Measurements from ENCODE around the gene STAU1.
"Not testable (repeated sequence)": the region's sequence is repeated elsewhere in the genome, so short reads cannot be mapped to it uniquely, and the experiment has no call there.

The STAU1 gene

DNA sequence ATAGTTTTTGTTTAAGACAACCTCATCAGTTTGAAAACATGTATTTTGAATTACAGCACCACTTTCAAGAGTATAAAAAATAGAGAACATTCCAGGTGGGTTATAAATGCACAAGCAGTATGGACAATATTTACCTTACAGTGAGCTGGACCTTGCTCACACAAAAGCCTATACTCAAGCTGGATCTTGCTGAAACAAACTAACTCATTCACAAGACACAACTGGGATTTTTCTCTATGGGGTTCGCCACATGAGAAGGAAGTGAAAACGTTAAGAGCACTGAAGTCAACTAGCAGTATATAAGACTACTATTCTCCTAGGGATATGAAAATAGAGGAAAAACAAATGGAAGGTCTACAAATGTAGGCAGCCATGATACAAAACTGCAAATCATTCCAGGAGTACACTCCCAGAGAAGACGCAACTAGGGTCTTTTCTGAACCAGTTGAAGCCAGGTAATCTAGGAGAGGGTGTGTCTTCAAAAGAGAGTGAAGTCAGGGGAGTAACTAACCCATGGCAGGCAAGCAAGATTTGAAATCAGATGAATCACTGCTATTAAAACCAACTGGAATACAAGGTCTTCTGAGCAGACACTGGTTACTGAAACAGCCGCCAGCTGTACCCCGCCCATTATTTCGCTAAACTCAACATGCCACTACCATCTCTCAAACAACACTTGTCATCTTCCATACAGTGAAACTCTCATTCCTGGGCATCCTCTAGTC lies 26.5 kb downstream of the STAU1 start:
- DNase-seq, result no peak

- DNase-seq, result no peak
Measured at GRCh38 chr20:49160057-49160929, 27.8 kb downstream of the STAU1 start.

GRCh38 chr20:49157146-49157545 lies 31.0 kb downstream of the STAU1 start:
- no peak for DNase-seq

DNA sequence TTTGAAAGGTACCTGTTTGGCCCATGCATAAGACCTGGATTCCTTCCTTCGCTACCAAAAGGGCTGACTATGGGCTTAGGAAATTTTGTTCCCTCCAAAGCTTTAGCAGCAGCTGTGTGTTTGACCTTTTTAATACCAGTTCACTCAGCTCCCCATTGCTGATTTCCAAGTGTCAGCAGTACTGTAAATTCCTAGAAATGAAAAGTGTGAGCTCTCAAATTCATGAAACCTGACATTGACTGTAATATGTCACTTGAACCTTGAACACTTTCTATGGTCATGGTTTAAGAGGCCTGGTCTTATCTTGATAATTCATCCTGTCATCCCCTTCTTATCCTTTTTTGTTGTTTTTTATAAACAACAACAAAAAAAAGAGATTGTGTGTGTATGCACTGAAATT lies 31.7 kb downstream of the STAU1 start:
- DNase-seq, result no peak

GRCh38 chr20:49151436-49151835 lies 36.7 kb downstream of the STAU1 start:
- DNase-seq, result no peak

DNA sequence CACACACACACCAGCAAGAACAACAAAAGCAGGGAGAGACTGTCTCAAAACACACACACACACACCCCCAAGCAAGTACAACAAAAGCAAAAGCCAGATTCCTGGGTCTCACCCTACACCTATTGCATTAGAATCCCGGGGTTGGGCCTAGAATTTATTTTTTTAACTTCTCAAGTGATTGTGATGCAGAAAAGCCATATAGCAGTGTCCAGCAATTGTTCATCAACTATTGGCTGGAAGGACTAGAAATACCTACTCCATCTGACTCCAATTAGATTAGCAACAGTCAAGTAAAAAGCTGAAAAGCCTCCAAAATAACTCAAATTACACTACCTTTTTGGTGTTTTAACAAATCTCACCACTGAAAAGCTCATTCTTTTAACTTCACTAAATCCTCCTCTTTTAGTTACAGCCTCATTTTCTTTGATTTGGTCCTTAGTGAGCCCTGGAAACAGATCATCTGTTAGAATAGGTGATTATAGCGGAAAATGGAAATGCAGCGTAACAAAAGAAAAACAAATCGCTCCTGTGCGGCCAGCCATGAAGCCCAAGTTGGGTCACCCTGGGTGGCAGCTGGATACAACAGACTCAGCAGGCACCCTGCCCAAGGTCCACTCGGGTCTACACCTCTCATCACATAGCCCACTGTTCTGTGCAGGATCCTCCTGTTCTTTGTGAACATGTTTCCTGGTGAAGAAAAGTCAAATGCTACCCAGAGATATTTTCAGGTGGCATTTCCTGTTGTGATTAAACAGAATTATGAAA lies 38.7 kb downstream of the STAU1 start:
- no peak for DNase-seq

- DNase-seq, result no peak
Measured at GRCh38 chr20:49148601-49149000, 39.5 kb downstream of the STAU1 start.

- no peak for DNase-seq
Measured at GRCh38 chr20:49147296-49147695, 40.8 kb downstream of the STAU1 start.

DNA sequence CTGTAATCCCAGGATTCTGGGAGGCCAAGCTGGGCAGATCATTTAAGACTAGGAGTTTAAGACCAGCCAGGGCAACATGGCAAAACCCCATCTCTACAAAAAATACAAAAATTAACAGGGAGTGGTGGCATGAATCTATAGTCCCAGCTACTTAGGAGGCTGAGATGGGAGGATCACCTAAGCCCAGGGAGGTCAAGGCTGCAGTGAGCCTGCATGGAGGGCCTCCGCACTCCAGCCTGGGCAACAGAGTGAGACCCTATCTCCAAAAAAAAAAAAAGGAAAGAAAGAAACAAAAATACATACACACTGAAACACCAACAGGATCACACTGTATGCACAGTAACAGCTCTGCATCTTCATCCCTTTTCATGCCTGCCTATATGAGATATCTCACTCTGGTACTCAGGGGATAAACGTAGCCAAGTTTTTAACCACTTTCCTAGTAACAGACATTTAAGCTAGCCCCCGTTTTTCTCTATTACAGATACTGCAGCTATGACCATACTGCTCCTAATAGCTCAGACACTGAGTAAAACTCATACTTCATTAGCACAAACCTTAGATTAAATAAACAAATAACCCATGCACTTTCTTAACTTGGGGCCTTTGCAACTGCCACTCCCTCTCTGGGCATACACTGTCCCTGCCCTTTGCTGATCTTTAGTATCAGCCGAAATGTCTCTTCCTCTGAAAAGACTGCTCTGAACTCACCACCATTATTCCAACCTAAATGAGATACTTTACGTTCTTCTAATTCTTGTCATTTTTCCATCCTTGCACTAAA lies 41.5 kb downstream of the STAU1 start:
- DNase-seq, result no peak

DNA sequence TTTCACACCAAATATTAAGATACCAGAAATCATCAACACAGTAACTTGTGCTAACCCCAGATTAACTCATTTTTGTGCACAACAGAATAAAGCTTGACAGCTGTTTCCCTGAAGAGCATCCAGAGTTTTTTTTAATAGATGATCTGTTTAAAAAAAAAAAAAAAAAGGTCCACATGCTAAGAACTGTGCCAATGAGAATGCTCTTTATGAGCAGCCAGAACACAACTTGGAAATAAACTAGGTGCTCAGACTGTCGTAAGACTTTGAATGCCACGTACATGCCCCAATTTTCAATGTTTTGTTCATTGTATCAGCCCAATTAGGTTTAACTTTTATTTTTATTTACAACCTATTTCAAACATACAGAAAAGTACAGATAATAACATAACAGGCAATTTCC lies 47.3 kb downstream of the STAU1 start:
- no peak for DNase-seq

DNA sequence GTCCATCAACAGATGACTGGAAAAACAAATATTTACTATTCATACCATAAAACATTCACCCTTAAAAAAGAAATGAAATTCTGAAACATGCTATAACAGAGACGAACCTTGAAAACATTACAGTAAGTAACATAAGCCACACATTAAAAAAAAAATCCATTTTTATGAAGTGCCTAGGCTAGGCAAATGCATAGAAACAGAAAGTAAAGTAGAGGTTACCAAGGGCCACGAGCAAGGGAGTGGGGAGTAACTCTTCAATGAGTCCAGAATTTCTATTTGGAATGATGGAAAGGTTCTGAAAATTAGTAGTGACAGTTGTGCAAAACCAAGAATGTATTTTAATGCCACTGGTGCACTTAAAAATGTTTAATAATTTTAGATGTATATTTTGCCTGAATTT lies 47.7 kb downstream of the STAU1 start:
- no peak for DNase-seq

DNA sequence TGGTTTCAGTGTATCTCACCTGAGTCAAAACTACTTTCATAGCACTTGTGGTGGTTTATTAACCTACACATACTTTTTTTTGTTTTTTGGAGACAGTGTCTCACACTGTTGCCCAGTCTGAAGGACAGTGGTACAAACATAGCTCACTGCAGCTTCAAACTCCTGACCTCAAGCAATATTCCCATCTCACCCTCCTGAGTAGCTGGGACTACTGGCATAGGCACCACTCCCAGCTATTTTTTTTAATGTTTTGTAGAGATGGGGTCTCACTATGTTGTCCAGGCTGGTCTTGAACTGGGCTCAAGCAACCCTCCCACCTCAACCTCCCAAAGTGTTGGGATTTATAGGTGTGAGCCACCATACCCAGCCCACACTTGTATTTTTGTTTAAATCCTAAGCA lies 49.7 kb downstream of the STAU1 start:
- DNase-seq, result no peak

- no peak for DNase-seq
Measured at GRCh38 chr20:49136817-49137571, 51.1 kb downstream of the STAU1 start.

GRCh38 chr20:49134797-49135196 lies 53.3 kb downstream of the STAU1 start:
- DNase-seq, result not testable (repeated sequence)

DNA sequence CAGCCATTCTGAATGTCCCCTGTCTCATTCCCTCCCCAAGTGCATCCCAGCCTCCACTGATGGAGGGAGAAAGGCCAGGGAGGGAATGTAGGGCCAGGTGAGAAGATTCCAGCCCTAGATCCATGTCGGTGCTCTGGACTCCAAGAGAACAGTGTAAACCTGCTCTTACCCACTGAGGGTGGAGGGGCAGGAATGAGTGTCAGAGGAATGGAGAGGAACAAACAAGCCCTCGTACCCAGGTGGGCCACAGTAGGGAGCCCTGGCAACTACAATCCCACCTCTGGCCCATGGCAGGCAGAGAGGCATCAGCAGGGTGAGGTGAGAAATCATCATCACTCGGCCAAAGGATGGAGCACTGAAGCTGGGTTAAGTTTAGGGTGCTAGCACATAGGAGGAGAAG lies 54.6 kb downstream of the STAU1 start:
- no peak for DNase-seq

DNA sequence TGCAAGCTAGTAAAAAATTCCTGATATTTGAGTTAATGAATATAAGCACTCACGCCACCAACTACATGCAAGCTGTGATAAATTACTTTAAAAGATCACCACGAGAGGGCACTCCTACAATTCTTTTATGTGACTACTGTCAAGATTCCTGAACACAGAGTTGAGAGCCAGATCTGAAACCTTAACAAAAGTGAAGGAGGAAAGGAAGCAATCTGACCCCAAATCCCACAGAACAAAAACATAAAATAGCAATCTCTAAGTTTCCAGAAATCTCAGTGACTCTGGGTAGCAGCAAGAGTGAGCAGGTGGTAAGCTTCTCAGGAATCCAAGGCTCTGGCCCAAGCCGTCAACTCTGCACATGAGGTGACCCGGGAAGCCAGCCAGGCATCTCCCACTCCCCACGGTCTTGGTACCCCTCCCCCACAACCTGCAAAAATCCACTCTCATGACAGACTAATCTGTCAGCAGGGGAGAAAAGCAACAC lies 55.1 kb downstream of the STAU1 start:
- peak; percentile 34 for DNase-seq

DNA sequence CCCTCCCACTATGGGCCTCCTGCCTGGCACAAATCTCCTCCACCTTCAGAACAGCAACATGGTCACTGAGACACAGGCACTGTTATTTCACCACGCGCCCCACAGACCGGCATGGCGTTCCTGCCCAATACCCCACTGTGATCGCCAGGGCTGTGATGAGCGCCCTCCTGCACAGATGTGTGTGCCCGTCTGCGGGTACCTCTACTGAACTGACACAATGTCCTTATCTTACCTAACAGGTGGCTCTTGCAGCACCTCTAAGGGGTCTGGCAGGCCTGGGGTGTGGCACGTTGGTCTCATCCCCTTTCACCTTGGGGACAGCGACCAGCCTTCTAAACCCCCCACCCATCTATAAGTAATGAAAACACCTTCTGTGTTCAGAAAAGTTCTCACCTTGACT lies 64.2 kb downstream of the STAU1 start:
- no peak for DNase-seq

- no peak for DNase-seq
Measured at GRCh38 chr20:49122920-49123319, 65.2 kb downstream of the STAU1 start.

- no peak for DNase-seq
Measured at GRCh38 chr20:49119988-49120387, 68.1 kb downstream of the STAU1 start.

GRCh38 chr20:49118307-49118706 lies 69.8 kb downstream of the STAU1 start:
- no peak for DNase-seq

DNA sequence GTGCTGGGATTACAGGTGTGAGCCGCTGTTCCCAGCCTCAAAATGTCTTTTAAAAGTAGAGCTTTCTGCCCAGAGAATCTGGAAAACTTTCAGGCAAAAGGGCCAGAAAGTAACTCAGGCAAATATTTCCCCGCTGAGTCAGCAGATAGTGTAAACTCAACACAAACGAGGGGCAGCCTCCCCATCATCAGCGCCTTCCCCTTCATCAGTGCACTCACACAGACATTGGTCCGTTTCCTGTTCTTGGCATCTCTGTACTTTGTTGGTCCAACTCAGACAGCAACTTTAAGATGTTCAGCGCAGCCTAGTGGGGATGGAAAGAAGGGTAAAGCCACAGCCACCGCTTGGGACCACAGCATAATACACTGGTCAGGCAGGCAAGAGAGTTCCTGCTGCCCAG lies 72.6 kb downstream of the STAU1 start:
- DNase-seq, result peak; percentile 13

All from NCI-H226 (cell line).